SKM-1 (cell line): Measurements from ENCODE around the gene QSOX2.

Experiments
- DNase-seq: peaks from one replicate; lab custom pipeline; 2025; ENCODE audit not compliant: unreplicated experiment; lab: John Stamatoyannopoulos, UW

QSOX2 gene

DNA sequence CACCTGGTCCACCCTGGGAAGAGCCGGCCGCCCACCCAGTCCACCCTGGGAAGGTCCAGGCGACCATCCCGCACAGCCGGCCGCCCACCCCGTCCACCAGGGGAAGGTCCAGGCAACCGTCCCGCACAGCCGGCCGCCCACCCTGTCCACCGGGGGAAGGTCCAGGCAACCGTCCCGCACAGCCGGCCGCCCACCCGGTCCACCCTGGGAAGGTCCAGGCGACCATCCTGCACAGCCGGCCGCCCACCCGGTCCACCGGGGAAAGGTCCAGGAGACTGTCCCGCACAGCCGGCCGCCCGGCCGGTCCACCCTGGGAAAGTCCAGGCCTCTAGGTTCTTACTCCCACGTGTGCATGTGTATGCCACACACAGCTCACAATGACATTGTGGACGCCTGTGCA, 6.7 kb upstream of the QSOX2 start:
- DNase-seq: no peak

DNA sequence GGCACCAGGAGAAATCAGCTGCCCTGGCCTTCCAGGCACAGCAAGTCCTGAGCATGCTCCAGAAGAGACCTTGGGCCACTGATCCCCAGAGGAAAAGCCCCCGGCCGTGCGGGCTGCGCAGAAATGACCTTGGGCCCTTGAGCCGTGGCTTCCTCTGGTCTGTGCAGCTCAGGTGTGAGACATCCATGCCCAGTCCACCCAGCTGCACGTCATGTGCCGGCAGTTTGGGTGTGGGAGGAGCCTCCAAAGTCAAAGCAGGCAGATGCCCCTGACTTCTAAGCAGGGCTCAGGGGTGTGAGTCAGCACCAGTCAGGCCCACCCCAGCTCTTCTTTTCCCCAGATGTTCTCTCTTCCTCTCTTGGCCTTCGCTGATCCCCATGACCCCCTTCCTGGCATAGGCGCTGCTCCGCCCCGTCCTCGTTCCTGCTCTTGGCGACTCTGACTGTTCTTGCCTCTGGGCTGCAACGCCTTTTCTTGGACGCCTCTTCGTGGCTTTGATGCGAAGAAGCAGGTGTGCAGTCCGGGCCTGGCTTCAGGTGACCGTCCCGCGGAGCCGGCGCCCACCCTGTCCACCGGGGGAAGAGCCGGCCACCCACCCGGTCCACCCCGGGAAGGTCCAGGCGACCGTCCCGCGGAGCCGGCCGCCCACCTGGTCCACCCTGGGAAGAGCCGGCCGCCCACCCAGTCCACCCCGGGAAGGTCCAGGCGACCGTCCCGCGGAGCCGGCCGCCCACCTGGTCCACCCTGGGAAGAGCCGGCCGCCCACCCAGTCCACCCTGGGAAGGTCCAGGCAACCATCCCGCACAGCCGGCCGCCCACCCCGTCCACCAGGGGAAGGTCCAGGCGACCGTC, 5.9 kb upstream of the QSOX2 start:
- DNase-seq: no peak

DNA sequence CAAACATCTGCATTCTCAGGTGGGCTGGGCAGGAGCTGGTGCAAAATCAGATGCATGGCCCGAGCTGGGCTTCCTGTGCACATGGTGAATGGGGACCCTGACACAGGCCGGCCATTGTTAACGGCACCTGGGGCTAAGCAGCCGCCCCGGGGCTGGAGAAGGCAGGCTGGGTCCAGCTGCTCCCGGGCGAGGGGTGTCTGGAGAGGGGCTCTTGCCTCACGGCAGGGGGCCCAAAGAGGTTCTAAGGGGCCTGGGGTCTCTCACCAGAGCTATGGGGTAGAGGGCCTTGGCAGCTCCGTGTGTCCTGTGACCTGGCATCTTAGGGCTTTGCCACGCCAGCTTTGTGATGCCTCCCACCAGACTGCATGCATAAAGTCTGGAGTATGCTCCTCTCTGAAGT, 5.1 kb upstream of the QSOX2 start:
- DNase-seq: no peak

GRCh38 chr9:136249877-136250559, 4.4 kb upstream of the QSOX2 start:
- DNase-seq: no peak

GRCh38 chr9:136248951-136249876, 3.6 kb upstream of the QSOX2 start:
- no peak for DNase-seq

DNA sequence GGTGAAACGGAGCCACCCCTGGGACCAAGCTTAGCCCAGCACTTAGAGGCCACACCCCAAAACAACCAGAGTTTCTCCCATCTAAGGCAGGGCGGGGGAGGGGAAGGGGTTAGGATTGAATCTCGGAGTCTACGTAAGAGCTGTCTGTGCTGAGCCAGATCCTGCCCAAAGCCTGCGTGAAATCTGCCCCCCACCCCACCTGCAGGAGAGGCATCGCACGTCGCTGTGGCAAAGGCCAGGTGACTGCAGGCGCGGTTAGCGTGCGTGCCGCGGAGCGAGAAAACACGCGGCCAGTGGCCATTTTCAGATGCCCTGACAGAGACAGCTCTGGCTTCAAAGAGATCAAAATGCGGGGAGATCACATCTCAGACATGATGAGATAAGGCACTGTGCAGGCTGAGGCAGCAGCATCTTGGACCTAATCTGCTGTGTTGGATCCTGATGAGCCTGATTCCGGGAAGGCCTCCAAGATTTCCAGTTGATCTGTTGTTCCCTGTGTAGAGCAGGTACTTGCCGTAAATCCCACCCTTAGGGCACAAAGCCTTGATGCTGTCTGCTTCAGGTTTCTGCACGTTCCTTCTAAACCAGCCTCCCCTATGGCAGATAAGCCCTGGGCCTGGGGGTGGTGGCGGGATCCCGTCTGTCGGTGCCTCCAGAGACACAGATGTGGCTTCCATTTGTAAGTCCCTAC, 2.5 kb upstream of the QSOX2 start:
- no peak for DNase-seq

GRCh38 chr9:136247551-136247916, 1.9 kb upstream of the QSOX2 start:
- DNase-seq: no peak

DNA sequence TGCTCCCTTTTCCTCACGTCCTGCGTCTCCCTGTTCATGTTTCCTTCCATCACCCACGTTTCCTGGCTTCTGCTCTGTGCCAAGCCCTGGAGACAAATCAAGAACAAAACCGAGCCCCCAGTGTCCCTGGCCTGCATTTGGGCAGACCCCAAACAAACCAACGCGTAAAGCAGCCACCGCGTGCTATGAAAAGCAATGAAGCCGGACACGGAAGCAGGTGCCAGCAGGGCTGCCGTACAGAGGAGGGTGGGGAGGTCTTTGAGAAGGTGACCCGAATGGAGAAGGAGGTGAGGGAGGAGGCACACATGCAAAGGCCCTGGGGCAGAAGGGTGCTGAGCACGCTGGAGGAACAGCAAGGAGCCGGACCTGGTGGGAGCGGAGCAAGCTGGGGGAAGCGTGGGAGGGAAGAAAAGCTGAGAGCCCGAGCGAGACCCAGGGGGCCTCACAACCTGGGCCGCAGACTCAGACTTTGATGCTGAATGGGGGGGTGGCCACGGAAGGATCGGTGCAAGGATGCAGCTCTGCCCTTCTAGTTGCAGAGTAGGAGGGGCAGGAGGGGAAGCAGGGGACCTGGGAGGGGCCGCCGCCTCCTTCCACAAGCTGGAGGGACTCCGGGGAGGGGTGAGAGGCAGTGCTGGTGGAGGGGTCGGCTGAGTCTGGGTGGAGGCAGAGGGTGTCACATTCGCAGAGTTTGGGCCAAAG, 1.4 kb upstream of the QSOX2 start:
- no peak for DNase-seq

DNA sequence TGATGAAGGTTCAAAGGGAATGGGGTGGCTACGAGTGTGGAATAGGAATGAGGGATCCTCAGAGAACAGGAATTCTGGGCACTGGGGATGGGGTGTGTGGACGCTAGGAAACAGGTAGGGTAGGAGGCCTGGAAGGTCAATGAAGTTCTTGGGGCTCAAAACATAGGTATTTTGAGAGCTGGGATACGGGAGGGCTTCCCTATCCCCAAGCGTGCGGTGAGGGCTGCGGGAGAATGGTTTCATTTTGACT, 718 bp downstream of the QSOX2 start:
- DNase-seq: no peak

- no peak for DNase-seq
These were observed 1.3 kb downstream of the QSOX2 start for GRCh38 chr9:136244122-136244968.

DNA sequence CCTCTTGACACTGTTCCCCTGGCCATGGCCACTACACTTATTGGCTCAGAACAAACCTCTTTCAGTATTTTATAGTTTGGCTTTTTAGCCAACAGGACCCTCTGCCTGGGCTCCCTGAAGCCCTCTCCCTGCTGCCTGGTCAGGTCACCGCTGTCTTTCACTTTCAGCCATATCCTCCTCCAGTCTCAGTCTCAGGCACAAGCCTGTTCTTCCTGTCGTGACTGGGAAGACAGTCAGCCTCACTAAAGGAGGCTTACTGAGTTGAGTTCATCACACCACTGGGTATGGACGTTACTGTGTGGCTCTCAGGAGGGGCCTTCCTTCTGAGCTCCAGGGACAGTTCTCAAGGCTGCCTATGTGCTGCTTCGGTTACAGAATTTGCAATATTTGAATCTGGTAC, 2.0 kb downstream of the QSOX2 start:
- DNase-seq: no peak

DNA sequence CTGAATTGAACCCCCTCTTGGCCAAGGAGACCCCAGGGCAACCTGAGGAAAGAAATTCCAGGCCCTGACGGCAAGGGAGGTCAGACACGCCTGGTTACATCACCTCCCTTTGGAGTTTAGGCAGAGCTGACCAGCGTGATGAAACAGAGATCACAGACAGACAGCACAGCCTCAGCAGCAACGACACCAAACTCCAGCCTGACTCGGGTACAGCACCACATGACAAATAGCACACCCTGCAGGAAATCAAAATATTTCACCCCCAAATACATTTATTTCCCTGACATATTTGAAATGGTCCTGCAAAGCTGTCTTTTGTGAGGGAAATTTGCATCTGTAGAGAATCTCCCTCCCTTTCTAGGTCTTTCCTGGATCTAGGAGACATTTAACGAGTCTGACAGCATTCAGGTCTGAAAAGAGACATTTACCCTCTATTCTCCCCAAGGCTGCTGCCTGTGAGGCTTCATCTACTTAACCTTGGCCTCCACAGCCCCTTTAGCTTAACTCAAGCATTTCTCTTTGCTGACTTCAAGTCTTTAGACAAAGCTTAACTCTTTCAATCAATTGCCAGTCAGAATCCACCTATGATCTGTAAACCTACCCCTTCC, 2.6 kb downstream of the QSOX2 start:
- DNase-seq: no peak

DNA sequence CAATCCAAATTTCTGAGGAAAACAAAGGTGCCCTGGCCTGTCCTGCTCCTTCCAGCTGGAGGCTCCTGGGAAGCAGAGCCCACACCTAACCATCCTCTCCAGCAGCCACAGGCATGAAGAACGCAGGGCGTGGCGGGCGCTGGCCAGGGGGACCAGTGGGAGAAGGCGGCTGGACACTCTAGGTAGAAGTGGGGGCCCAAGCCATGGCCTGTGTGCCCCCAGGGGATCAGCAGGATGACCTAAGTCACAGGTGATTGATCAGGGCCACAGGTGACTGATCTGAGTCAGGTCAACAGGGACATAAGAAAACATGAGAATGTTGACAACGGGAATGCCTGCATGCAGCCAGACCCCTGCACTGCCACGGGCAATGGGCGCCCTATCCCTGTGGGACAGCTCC, 3.4 kb downstream of the QSOX2 start:
- DNase-seq: no peak

GRCh38 chr9:136241542-136241941, 4.1 kb downstream of the QSOX2 start:
- DNase-seq: no peak

DNA sequence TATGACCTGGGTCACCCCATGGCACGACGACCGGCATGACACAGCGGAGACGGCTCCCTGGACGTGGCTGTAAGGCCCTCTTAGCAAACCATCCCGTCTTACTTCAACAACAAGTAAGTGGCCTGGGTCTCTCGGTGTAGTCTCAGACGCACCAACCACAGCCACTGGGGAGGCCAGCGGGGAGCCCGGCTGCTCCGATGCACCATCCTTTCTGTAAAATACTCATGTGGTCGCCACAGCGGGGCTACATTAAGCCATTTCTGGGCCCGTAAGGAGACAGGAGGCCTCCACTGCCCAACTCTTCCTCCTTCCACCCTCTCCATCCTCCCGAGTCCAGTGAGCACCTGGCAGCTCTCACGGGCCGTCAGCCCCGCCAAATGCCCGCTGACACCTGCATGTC, 4.7 kb downstream of the QSOX2 start:
- no peak for DNase-seq

GRCh38 chr9:136239983-136240330, 5.7 kb downstream of the QSOX2 start:
- DNase-seq: no peak

DNA sequence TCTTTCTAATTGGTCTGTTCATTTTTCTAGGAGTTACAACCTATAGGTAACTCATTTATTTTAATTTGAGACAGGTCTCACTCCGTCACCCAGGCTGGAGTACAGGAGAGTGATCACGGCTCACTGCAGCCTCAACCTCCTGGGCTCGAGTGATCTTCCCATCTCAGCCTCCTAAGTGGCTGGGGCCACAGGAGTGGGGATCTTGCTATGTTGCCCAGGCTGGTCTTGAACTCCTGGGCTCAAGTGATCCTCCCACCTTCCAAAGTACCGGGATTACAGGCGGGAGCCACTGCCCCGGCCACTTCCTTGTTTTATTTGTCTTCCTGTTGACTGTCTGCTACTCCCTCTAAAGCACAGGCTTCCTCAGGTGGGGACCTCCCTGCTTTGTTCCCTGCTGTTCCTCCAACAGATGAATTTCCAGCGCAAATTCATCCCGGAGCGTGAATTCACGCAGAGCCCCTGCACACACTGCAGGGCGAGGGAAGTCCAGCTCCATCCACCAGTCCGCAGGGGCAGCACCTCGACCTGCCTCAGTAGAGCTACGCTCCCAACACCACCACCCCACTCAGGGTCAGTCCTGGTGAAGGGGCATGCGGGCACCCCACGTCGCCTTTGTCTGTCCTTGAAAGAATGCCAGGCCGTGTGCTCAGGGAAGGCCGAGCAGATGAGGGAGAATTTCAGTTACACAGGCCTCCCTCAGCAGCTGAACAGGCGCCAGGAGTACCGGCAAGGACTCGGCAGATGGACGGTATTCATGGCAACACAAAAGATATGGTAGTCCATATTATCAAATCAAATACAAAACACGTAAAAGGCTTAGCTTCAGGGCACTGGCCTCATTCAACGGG, 6.3 kb downstream of the QSOX2 start:
- DNase-seq: no peak

GRCh38 chr9:136238342-136238732, 7.3 kb downstream of the QSOX2 start:
- no peak for DNase-seq
